Sigmoid colon (tissue), 7 donors: ENCODE data around the gene LSM14A. TPM values are rescaled to one million over a fixed set of nuclear protein-coding genes. Genes with fewer than 3 reads are reported as not detected.
A peak's percentile ranks its signal among the peaks of the same experiment; 100 is the strongest.

Source experiments
- DNase-seq: peaks from one replicate; pipeline ENCODE4 v3.0.0-alpha.2; 2019
- H3K27ac ChIP-seq, 4 donors: fragments of 200-600 bp; sonication (generic); one replicate each; pipeline ENCODE4 v1.5.1; 2016 to 2019; ENCODE audit warnings: mild to moderate bottlenecking in 1 of 4
- H3K27me3 ChIP-seq, 3 donors: fragments of 200-600 bp; sonication (generic); one replicate each; pipeline ENCODE4 v1.5.1; 2019; ENCODE audit warnings: mild to moderate bottlenecking in 1 of 3
- H3K36me3 ChIP-seq, 4 donors: fragments of 200-600 bp; sonication (generic); one replicate each; pipeline ENCODE4 v1.5.1; 2016 to 2019
- H3K4me1 ChIP-seq, 4 donors: fragments of 200-600 bp; sonication (generic); one replicate each; pipeline ENCODE4 v1.5.1; 2017 to 2019
- H3K4me3 ChIP-seq, 4 donors: fragments of 200-600 bp; sonication (generic); one replicate each; pipeline ENCODE4 v1.5.1; 2017 to 2019; ENCODE audit warnings: mild to moderate bottlenecking in 2 of 4, moderate library complexity in 1 of 4
- H3K9me3 ChIP-seq, 4 donors: fragments of 200-600 bp in 3 of 4; sonication (generic) in 3 of 4; one replicate each; pipeline versions ENCODE4 v1.5.1 to v1.6.1; 2013 to 2019
- CTCF ChIP-seq, 4 experiments: fragments of 450-650 bp in 3 of 4; fragments of 200-600 bp in 1 of 4; IDR thresholded peaks; one replicate each; pipeline ENCODE4 v1.5.1; 2016 to 2019; ENCODE audit warnings: antibody characterized with exemption in 4 of 4, mild to moderate bottlenecking in 3 of 4, moderate library complexity in 2 of 4
- EP300 ChIP-seq, 4 donors: sonication (generic); formaldehyde crosslinking; IDR thresholded peaks; one replicate each; pipeline ENCODE4 v1.6.1; 2017; ENCODE audit warnings: antibody characterized with exemption in 4 of 4
- POLR2A ChIP-seq, 2 donors: fragments of 450-650 bp; IDR thresholded peaks; one replicate each; pipeline ENCODE4 v1.6.1; 2016; ENCODE audit warnings: antibody characterized with exemption in 2 of 2, mild to moderate bottlenecking in 2 of 2, moderate library complexity in 2 of 2
- POLR2AphosphoS5 ChIP-seq, 4 donors: sonication (generic); formaldehyde crosslinking; IDR thresholded peaks; one replicate each; pipeline ENCODE4 v1.6.1; 2017; ENCODE audit warnings: antibody characterized with exemption in 4 of 4
- WGBS, 2 donors: extraction: QIAGEN DNeasy Blood & Tissue Kit; methylation state at CpG; one replicate each; pipeline ENCODE4 v1.1.7; 2013; 5-methylcytosine and 5-hydroxymethylcytosine counted together
- intact Hi-C: fragments of 100-400 bp; cut with DNase I; formaldehyde crosslinking; loops from one replicate; pipeline ENCODE4 v1.15.1; 2023
- polyA plus RNA-seq, 3 donors: library from polyadenylated mRNA; stranded (reverse); fragments of 200-250 nt; gene quantifications; one replicate each; pipeline ENCODE4 v1.2.3, GENCODE V29; 2013
- total RNA-seq, 4 donors: library from RNA; depleted of rRNA; stranded (reverse); fragments of >200 nt; gene quantifications; one replicate each; pipeline ENCODE4 v1.1.0, GENCODE V29; 2016
- donor health status: healthy with polysubstance abuse.
- donor health status: Bipolar disorder and iron deficiency.
- donor health status: healthy.

The LSM14A gene
- total and polyA plus RNA-seq, 7 donors: 66.6 to 149 (median 104) TPM

DNA sequence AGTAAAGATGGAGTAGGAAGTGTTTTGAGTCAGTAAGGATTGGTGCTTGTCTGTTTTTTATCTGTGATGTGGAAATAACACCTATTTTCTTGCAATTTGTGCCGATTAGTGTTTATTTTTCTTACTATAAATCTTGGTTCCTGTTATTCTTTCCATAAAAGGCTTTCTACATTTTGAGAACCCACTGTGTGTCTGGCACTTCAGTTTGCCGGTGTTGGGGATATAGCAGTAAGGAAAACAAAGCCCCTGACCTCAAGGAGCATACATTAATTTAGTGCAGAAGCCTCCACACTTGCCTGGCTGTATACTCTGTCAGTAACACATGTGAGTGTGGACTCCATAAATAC is 46.5 kb downstream of the LSM14A start:
- no peaks in the 10 kb centered on the region for H3K27me3 ChIP-seq
- H3K4me3 ChIP-seq: no peak overlapping the region
- intact Hi-C loops: loop anchor here (1.0 kb wide), 1 partner anchor 36 kb away; the partner anchor contains the start of gene GARRE1
- peak overlapping the region in 2 of 4 donors; percentile 9 to 49 for H3K27ac ChIP-seq
- no peaks in the 10 kb centered on the region for H3K9me3 ChIP-seq
- H3K4me1 ChIP-seq: peaks cover 0 to 14% (median 10%) of the 10 kb centered on the region in 4 donors
- no peak for DNase-seq
- 58% methylated on average over 2 of the region's 2 CpGs for WGBS, 2 donors
- H3K36me3 ChIP-seq: peaks cover 12 to 76% (median 25%) of the 10 kb centered on the region in 4 donors
- TF ChIP-seq CTCF (IDR thresholded peaks at IDR 0.05) (no peak), POLR2A (IDR thresholded peaks at IDR 0.05) (no peak), POLR2AphosphoS5 (IDR thresholded peaks at IDR 0.05) (no peak), EP300 (IDR thresholded peaks at IDR 0.05) (no peak)

DNA sequence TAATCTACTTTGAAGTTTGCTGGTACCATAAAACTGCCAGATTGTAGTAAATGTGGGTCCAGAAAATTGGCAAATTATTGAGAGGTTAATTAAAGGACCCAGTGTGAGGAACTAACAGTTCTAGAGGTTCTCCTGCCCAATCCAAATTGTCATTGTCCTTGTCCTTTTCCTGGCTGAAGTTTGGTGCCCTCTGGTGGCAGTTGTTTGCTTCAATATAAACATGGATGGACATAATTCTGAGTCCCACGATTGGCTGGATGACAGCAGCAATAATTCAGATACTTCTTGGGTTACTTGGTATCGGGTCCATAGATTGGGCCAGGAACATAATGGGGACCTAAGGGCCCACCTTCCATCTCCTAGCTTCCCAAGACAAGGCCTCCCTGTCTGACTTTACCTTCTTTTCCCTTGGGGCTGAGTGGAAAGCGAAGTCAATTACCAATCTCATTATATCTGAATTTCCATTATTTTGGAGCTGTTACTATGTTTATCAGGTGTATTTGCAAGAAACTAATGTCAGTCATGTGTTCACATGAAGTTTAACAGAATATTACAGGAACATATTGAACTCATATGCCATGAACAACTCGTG is 48.3 kb downstream of the LSM14A start:
- DNase-seq: peak; percentile 69
- TF ChIP-seq EP300 (IDR thresholded peaks at IDR 0.05) (no peak), POLR2AphosphoS5 (IDR thresholded peaks at IDR 0.05) (peak in 1 of 4 donors; percentile 13), CTCF (IDR thresholded peaks at IDR 0.05) (peak in 3 of 4 experiments; percentile 46 to 66 (median 49))
- WGBS, 2 donors: 59 to 72% methylated on average over 4 of the region's 4 CpGs
- no peak overlapping the region for H3K4me3 ChIP-seq
- peaks cover 0 to 15% (median 12%) of the 10 kb centered on the region in 4 donors for H3K4me1 ChIP-seq
- intact Hi-C loops: loop anchor here (2.0 kb wide), 1 partner anchor 48 kb away; the partner anchor contains the start of gene LSM14A
- H3K27ac ChIP-seq: no peak overlapping the region
- H3K27me3 ChIP-seq: no peaks in the 10 kb centered on the region
- H3K36me3 ChIP-seq: peaks cover 12 to 80% (median 38%) of the 10 kb centered on the region in 4 donors
- no peaks in the 10 kb centered on the region for H3K9me3 ChIP-seq

GRCh38 chr19:34222386-34222785 is 50.1 kb downstream of the LSM14A start:
- no peaks in the 10 kb centered on the region for H3K27me3 ChIP-seq
- no peaks in the 10 kb centered on the region for H3K9me3 ChIP-seq
- H3K4me1 ChIP-seq: peaks cover 0 to 27% (median 17%) of the 10 kb centered on the region in 4 donors
- no peak overlapping the region for H3K4me3 ChIP-seq
- WGBS, 2 donors: 87 to 89% methylated on average over 1 of the region's 1 CpG
- H3K27ac ChIP-seq: no peak overlapping the region
- peaks cover 12 to 85% (median 39%) of the 10 kb centered on the region in 4 donors for H3K36me3 ChIP-seq
- no peak for DNase-seq
- intact Hi-C loops: no loop called here
- TF ChIP-seq CTCF (IDR thresholded peaks at IDR 0.05) (no peak), POLR2AphosphoS5 (IDR thresholded peaks at IDR 0.05) (no peak), POLR2A (IDR thresholded peaks at IDR 0.05) (no peak), EP300 (IDR thresholded peaks at IDR 0.05) (no peak)

DNA sequence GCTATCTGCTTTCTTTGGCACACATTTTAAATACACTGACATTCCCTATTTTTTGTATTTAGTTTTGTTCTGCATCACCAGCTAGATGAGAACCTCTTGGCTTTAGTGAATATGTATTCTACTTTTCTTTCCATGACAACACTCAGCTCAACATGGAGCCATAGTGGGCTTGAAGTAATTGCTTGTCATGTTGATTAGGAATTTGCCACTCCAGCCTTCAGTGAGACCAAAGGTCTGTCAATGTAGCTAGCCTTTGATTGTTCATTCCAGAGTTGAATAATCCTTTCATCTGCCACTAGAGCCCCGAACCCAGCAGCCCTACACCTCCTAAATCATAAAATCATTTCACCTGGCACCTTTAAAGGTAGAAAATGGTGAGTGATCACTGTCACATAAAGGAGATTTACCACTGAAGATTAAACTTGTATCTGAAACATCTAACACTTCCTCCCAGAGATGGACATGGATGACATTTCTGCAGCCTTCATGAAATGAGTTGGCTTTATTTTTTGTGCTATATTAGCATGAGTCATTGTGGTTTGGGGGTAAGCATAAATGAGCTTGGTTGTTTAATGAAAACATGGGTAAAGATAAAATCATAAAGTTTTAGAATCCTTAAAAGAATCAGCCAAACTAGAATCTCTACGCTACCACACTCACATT is 52.8 kb downstream of the LSM14A start:
- H3K36me3 ChIP-seq: peaks cover 23 to 97% (median 50%) of the 10 kb centered on the region in 4 donors
- WGBS, 2 donors: 62 to 73% methylated on average over 2 of the region's 2 CpGs
- H3K4me1 ChIP-seq: peaks cover 0 to 13% (median 7%) of the 10 kb centered on the region in 4 donors
- no peak for TF ChIP-seq POLR2A (IDR thresholded peaks at IDR 0.05)
- TF ChIP-seq EP300 (IDR thresholded peaks at IDR 0.05): no peak
- no peak for TF ChIP-seq POLR2AphosphoS5 (IDR thresholded peaks at IDR 0.05)
- TF ChIP-seq CTCF (IDR thresholded peaks at IDR 0.05): no peak
- intact Hi-C loops: no loop called here
- no peak for DNase-seq
- H3K4me3 ChIP-seq: no peak overlapping the region
- H3K9me3 ChIP-seq: no peaks in the 10 kb centered on the region
- H3K27ac ChIP-seq: peak overlapping the region in 1 of 4 donors; percentile 10
- no peaks in the 10 kb centered on the region for H3K27me3 ChIP-seq
